ENCODE results near the gene ELN. TPM values are rescaled to one million over a fixed set of nuclear protein-coding genes. Genes with fewer than 3 reads are reported as not detected.

Gene ELN
- total RNA-seq, 2 donors from 2014 or later: 1,484 to 3,836 TPM

DNA sequence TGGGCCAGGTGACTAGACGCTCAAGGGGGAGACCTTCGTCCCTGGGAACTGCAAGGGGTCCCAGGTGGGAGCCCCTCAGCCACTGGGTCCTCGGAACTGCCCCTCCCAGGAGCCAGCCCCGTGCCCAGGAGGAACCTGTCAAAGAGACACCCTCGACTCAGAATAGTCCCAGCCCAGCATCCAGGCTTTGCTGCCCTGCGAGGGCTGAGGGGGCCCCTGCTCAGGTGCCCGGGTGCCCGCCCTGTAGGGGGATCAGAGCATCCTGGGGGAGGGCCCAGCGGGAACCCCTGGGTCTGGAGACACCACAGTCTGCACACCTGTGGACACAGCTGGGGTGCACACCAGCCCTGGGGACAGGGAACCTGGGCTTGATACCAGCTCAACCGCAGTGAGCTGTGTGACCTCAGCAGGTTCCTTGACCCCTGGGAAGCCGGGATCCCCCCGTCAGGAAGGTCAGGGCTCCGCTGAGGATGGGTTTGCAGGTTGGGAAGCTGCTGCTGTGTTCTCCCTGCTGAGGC is 407 bp downstream of the ELN start:
- Histone ChIP-seq H3K9me3 (no peaks in the 10 kb centered on the region), H3K27ac (peak overlapping the region; percentile 94 to 95), H3K4me1 (ENCODE audit: control insufficient read depth in 1 of 2, low read depth in 2 of 2) (peaks cover 35 to 60% of the 10 kb centered on the region in 2 donors), H3K4me3 (peak overlapping the region; percentile 82), H3K27me3 (replicated peaks; ENCODE audit: insufficient read depth) (no peaks in the 10 kb centered on the region), H3K36me3 (peaks cover 21% of the 10 kb centered on the region)
- DNase-seq (ENCODE audit: low spot score): no peak
- TF ChIP-seq, protein P1, sequence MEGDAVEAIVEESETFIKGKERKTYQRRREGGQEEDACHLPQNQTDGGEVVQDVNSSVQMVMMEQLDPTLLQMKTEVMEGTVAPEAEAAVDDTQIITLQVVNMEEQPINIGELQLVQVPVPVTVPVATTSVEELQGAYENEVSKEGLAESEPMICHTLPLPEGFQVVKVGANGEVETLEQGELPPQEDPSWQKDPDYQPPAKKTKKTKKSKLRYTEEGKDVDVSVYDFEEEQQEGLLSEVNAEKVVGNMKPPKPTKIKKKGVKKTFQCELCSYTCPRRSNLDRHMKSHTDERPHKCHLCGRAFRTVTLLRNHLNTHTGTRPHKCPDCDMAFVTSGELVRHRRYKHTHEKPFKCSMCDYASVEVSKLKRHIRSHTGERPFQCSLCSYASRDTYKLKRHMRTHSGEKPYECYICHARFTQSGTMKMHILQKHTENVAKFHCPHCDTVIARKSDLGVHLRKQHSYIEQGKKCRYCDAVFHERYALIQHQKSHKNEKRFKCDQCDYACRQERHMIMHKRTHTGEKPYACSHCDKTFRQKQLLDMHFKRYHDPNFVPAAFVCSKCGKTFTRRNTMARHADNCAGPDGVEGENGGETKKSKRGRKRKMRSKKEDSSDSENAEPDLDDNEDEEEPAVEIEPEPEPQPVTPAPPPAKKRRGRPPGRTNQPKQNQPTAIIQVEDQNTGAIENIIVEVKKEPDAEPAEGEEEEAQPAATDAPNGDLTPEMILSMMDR (IDR thresholded peaks at IDR 0.05): no peak
- no peak for ATAC-seq (ENCODE audit: insufficient number of reproducible peaks, low FRiP score, low read depth)

DNA sequence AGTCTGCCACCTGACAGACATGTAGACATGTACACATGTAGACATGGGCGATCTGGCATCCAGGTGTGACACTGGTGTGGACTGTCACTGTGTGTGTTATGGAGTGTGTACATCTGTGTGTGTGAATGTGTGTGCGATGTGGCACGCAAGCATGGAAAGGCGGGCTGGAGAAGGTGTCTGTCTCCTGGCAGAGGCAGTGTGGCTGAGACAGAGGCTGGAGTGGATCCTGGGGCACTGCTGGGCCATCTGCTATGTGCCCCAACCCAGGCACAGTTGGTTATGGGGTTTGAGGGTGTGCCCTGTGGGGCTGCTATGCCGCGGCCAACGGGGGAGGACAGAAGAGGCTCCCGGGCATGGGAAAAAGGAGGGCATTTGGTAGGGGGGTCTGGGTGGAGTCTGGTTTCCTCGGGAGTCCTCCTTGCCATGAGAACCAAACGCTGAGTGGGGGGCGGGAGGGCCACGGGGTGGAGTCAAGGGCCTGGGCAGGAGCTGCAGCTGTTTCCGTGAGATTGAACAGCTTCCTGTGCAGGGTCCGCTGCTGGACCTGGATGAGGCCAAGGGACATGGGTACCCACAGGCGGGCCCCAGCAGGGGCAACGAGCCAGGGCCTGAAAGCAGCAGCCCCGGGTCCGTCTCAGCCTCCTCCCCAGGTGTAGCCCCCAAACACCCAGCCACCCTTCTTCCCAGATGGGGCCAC is 1.3 kb downstream of the ELN start:
- Histone ChIP-seq H3K27me3 (replicated peaks; ENCODE audit: insufficient read depth) (no peaks in the 10 kb centered on the region), H3K9me3 (no peaks in the 10 kb centered on the region), H3K4me1 (ENCODE audit: control insufficient read depth in 1 of 2, low read depth in 2 of 2) (peaks cover 32 to 59% of the 10 kb centered on the region in 2 donors), H3K27ac (peak overlapping the region; percentile 94 to 95), H3K36me3 (peaks cover 25% of the 10 kb centered on the region), H3K4me3 (peak overlapping the region; percentile 82)
- TF ChIP-seq, protein P1 (IDR thresholded peaks at IDR 0.05): no peak
- DNase-seq (ENCODE audit: low spot score): no peak
- ATAC-seq (ENCODE audit: insufficient number of reproducible peaks, low FRiP score, low read depth): no peak

DNA sequence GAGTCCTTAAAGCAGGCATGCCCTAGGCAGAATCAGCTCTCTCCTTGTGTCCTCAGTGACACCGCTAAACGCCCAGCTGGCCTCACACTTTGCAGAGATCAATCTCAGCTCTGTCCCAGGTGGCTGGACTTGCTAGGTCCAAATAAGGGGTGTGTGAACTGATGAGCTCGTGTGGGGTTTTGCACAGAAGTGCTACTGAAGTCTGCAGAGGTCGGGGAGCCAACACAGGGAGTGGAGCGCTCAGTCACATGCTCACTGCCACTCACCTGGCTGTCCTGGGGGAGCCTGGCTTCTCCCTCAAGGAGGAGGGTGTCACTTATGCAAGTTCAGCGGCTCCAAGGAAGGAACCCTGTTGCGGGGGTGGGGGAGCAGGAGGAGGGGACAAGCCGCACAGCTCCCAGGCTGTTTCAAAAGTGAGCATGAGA is 2.0 kb downstream of the ELN start:
- TF ChIP-seq, protein P1 (IDR thresholded peaks at IDR 0.05): no peak
- H3K27me3 ChIP-seq (replicated peaks; ENCODE audit: insufficient read depth): no peaks in the 10 kb centered on the region
- no peak for DNase-seq (ENCODE audit: low spot score)
- ATAC-seq (ENCODE audit: insufficient number of reproducible peaks, low FRiP score, low read depth): no peak
- H3K36me3 ChIP-seq: peaks cover 33% of the 10 kb centered on the region
- no peaks in the 10 kb centered on the region for H3K9me3 ChIP-seq
- H3K4me1 ChIP-seq (ENCODE audit: control insufficient read depth in 1 of 2, low read depth in 2 of 2): peaks cover 30 to 59% of the 10 kb centered on the region in 2 donors
- peak overlapping the region; percentile 82 for H3K4me3 ChIP-seq
- peak overlapping the region; percentile 94 to 95 for H3K27ac ChIP-seq

DNA sequence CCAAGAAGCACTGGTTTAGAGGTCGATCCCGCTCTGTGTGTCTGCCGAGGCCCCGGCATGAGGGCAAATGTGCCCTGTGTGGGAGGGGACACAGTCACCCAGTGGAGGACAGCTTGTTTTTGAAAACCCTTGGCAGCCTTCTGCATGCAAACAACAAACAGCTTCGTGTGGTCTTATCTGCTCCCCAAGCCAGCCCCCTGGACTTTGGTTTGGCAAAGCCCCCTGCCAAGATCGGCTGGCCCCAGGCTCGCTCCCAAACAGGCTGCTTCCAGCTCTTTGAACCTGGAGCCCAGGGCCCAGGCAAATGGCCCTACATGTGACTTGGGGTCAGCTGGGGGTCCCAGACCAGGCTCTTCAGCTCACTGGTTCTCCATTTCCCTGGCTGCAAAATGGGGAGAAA is 2.9 kb downstream of the ELN start:
- H3K36me3 ChIP-seq: peaks cover 42% of the 10 kb centered on the region
- no peak for DNase-seq (ENCODE audit: low spot score)
- H3K9me3 ChIP-seq: no peaks in the 10 kb centered on the region
- ATAC-seq (ENCODE audit: insufficient number of reproducible peaks, low FRiP score, low read depth): no peak
- no peaks in the 10 kb centered on the region for H3K27me3 ChIP-seq (replicated peaks; ENCODE audit: insufficient read depth)
- H3K27ac ChIP-seq: peak overlapping the region; percentile 94 to 95
- peaks cover 33 to 59% of the 10 kb centered on the region in 2 donors for H3K4me1 ChIP-seq (ENCODE audit: control insufficient read depth in 1 of 2, low read depth in 2 of 2)
- TF ChIP-seq, protein P1 (IDR thresholded peaks at IDR 0.05): no peak
- peak overlapping the region; percentile 82 for H3K4me3 ChIP-seq

DNA sequence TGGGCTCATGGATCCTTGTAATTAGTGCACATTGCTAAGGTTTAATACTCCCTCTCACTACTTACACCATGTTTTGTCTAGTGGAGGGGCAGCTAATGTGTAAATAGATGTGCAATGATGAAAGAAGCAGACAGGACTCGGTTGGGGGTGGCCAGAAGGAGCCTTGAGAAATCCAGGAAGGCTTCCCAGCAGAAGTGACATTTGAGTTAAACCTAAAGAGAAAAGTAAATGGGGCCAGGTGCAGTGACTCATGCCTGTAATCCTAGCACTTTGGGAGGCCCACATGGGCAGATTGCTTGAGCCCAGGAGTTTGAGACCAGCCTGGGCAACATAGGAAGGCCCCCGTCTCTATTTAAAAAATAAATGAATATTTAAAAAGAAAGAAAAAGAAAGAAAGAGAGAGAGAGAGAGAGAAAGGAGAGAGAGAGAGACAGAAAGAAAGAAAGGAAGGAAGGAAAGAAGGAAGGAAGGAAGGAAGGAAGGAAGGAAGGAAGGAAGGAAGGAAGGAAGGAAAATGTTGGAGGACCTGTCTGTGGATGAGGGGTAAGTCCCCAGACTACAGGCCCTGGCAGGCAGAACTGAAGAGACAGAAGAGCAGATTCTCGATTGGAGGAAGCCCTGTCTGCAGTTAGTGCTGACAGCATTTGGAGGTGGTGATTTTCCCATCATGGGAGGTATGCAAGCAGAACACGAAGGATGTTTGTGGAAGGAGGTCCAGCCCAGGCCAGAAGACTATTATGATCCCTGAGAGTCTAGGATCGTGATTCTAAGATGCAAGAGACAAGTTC is 3.6 kb downstream of the ELN start:
- peak overlapping the region; percentile 94 to 95 for H3K27ac ChIP-seq
- no peaks in the 10 kb centered on the region for H3K27me3 ChIP-seq (replicated peaks; ENCODE audit: insufficient read depth)
- no peak for DNase-seq (ENCODE audit: low spot score)
- H3K4me3 ChIP-seq: peak overlapping the region; percentile 82
- peaks cover 49% of the 10 kb centered on the region for H3K36me3 ChIP-seq
- no peak for ATAC-seq (ENCODE audit: insufficient number of reproducible peaks, low FRiP score, low read depth)
- TF ChIP-seq, protein P1 (IDR thresholded peaks at IDR 0.05): no peak
- H3K9me3 ChIP-seq: no peaks in the 10 kb centered on the region
- H3K4me1 ChIP-seq (ENCODE audit: control insufficient read depth in 1 of 2, low read depth in 2 of 2): peaks cover 30 to 59% of the 10 kb centered on the region in 2 donors

All from thoracic aorta (tissue), 2 donors.